IMR-90 (cell line): ENCODE data around the gene PROCA1.

Source experiments
- BHLHE40 ChIP-seq: fragments of 150-350 bp; IDR thresholded peaks from 2 replicates; pipeline ENCODE4 v1.6.1; 2016; ENCODE audit warnings: mild to moderate bottlenecking, low read depth, low read length
- CEBPB ChIP-seq: IDR thresholded peaks from 2 replicates; pipeline ENCODE4 v1.6.1; 2012; ENCODE audit warnings: low read depth, low read length, improper control_type of control experiment
- CHD1 ChIP-seq: IDR thresholded peaks from 2 replicates; pipeline ENCODE4 v1.6.1; 2012; ENCODE audit warnings: low read depth, low read length, improper control_type of control experiment
- FOS ChIP-seq: fragments of 150-350 bp; IDR thresholded peaks from 2 replicates; pipeline ENCODE4 v1.6.1; 2016; ENCODE audit warnings: low read depth, low read length
- MAZ ChIP-seq: IDR thresholded peaks from 2 replicates; pipeline ENCODE4 v1.6.1; 2012; ENCODE audit warnings: low read depth, mild to moderate bottlenecking, low read length, improper control_type of control experiment, moderate library complexity, borderline replicate concordance
- MXI1 ChIP-seq: IDR thresholded peaks from 2 replicates; pipeline ENCODE4 v1.6.1; 2012; ENCODE audit warnings: low read depth, mild to moderate bottlenecking, low read length, moderate library complexity, borderline replicate concordance
- POLR2A ChIP-seq: IDR thresholded peaks from 2 replicates; pipeline ENCODE4 v1.6.1; 2012; ENCODE audit warnings: mild to moderate bottlenecking, low read depth, low read length
- RAD21 ChIP-seq: IDR thresholded peaks from 2 replicates; pipeline ENCODE4 v1.6.1; 2012; ENCODE audit warnings: low read length, improper control_type of control experiment
- RCOR1 ChIP-seq: IDR thresholded peaks from 2 replicates; pipeline ENCODE4 v1.6.1; 2012; ENCODE audit warnings: mild to moderate bottlenecking, low read length, improper control_type of control experiment; ENCODE audit not compliant: insufficient replicate concordance
- RFX5 ChIP-seq: IDR thresholded peaks from 2 replicates; pipeline ENCODE4 v1.8.0; 2012; ENCODE audit warnings: low read depth, mild to moderate bottlenecking, low read length, moderate library complexity
- SMC3 ChIP-seq: fragments of 150-350 bp; IDR thresholded peaks from 2 replicates; pipeline ENCODE4 v1.6.1; 2016; ENCODE audit warnings: low read depth, mild to moderate bottlenecking, antibody characterized with exemption, low read length, moderate library complexity
- TF ChIP-seq, protein P1 (sequence below): conservative IDR thresholded peaks from 2 replicates; pipeline ENCODE4 v1.5.1; 2012; ENCODE audit warnings: mild to moderate bottlenecking, low read depth, low read length, improper control_type of control experiment
- TF ChIP-seq, protein P2 (sequence below): fragments of 150-350 bp; IDR thresholded peaks from 2 replicates; pipeline ENCODE4 v1.6.1; 2017; ENCODE audit warnings: mild to moderate bottlenecking, antibody characterized with exemption, low read length, low read depth
- TF ChIP-seq, protein P3 (sequence below): fragments of 150-350 bp; IDR thresholded peaks from 2 replicates; pipeline ENCODE4 v1.6.1; 2016; ENCODE audit warnings: low read depth, mild to moderate bottlenecking, low read length, moderate library complexity, borderline replicate concordance

DNA sequence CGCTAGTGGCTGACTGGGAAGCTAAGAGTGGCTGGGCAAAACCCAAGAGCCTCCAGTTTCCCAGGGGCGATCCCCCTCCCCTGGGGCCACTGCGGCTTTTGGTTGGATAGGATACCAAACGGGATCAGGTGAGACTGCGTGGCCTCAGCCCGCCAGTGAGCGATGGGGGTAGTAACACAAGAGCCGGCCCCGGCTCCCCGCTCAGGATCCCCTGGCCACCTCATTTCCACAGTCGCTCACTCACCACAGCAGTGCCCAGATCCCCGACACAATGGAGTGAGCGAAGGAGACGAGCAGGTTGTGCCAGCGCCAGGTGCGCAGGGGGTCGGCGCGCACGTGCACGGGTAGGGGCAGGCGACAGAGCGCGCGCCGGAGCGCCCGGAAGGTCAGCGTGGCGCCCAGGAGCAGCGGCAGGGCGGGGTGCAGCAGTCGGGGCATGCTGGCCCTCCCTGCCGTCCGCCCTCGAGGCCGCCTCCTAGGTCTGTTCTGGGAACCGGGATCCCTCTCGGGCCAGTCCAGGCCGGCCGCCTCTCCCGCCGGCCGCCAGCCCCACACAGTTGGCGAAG lies 14.1 kb upstream of the PROCA1 start:
- TF ChIP-seq, protein P1, sequence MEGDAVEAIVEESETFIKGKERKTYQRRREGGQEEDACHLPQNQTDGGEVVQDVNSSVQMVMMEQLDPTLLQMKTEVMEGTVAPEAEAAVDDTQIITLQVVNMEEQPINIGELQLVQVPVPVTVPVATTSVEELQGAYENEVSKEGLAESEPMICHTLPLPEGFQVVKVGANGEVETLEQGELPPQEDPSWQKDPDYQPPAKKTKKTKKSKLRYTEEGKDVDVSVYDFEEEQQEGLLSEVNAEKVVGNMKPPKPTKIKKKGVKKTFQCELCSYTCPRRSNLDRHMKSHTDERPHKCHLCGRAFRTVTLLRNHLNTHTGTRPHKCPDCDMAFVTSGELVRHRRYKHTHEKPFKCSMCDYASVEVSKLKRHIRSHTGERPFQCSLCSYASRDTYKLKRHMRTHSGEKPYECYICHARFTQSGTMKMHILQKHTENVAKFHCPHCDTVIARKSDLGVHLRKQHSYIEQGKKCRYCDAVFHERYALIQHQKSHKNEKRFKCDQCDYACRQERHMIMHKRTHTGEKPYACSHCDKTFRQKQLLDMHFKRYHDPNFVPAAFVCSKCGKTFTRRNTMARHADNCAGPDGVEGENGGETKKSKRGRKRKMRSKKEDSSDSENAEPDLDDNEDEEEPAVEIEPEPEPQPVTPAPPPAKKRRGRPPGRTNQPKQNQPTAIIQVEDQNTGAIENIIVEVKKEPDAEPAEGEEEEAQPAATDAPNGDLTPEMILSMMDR = no peak
- TF ChIP-seq SMC3 (no peak), MXI1 (peak; percentile 68; the same call in 1 of the 2 replicates), CHD1 (no peak), POLR2A (peak; percentile 63; the same call in 1 of the 2 replicates), RAD21 (no peak), FOS (no peak), RFX5 (no peak), MAZ (no peak; the same call in 1 of the 2 replicates), CEBPB (no peak), RCOR1 (no peak), BHLHE40 (peak; percentile 89)
- TF ChIP-seq, protein P2, sequence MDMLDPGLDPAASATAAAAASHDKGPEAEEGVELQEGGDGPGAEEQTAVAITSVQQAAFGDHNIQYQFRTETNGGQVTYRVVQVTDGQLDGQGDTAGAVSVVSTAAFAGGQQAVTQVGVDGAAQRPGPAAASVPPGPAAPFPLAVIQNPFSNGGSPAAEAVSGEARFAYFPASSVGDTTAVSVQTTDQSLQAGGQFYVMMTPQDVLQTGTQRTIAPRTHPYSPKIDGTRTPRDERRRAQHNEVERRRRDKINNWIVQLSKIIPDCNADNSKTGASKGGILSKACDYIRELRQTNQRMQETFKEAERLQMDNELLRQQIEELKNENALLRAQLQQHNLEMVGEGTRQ = no peak
- TF ChIP-seq, protein P3, sequence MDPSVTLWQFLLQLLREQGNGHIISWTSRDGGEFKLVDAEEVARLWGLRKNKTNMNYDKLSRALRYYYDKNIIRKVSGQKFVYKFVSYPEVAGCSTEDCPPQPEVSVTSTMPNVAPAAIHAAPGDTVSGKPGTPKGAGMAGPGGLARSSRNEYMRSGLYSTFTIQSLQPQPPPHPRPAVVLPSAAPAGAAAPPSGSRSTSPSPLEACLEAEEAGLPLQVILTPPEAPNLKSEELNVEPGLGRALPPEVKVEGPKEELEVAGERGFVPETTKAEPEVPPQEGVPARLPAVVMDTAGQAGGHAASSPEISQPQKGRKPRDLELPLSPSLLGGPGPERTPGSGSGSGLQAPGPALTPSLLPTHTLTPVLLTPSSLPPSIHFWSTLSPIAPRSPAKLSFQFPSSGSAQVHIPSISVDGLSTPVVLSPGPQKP = no peak
